ENCODE results near the gene C1QTNF8.

The C1QTNF8 gene, protein sequence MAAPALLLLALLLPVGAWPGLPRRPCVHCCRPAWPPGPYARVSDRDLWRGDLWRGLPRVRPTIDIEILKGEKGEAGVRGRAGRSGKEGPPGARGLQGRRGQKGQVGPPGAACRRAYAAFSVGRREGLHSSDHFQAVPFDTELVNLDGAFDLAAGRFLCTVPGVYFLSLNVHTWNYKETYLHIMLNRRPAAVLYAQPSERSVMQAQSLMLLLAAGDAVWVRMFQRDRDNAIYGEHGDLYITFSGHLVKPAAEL

GRCh38 chr16:1096169-1097082 lies at the start of gene C1QTNF8:
TSS of gene C1QTNF8 (minus strand) at chr16:1096244. CDS start at chr16:1094922, 1,322 bp downstream.
- DNase-seq = no peak

DNA sequence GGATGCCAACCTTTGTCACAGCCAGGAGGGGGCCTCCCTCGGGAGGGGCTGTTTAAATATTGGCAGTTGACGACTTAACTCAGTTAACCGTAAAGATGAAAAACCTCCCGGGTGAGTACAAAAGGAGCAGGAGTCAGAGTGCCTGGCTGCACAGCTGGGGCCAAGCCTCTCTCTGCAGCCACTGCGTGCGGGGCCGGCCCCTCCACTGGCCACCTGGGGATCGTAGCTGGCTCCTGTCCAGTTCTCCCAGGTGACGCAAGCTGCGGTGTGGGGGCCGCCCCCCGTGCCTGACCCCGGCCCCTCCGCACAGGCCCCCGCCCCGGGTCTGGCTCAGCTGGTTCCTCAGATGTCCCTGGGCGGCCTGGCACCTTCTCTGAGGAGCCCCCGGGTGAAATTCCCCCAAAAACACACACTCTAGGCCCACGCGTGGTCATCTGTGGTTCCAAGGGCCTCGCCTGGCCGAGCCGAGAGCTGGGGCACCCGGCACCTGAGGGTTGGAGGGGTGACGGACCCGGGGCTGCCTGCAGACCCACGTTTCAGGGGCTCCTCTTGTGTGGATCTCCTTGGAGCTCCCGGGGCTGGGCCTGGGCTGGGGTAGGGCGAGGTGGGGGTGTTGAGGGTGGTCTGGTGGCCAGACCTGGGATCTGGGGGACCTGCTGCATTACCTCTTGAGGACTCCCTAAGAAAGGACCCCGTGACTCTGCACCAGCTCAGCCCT lies 49.5 kb upstream of the C1QTNF8 start:
- DNase-seq = no peak

GRCh38 chr16:1144476-1145382 lies 48.7 kb upstream of the C1QTNF8 start:
- DNase-seq = no peak

GRCh38 chr16:1143761-1144450 lies 47.9 kb upstream of the C1QTNF8 start:
- no peak for DNase-seq

- no peak for DNase-seq
Measured at GRCh38 chr16:1142911-1143310, 46.9 kb upstream of the C1QTNF8 start.

- DNase-seq = no peak
Measured at GRCh38 chr16:1141716-1142115, 45.7 kb upstream of the C1QTNF8 start.

DNA sequence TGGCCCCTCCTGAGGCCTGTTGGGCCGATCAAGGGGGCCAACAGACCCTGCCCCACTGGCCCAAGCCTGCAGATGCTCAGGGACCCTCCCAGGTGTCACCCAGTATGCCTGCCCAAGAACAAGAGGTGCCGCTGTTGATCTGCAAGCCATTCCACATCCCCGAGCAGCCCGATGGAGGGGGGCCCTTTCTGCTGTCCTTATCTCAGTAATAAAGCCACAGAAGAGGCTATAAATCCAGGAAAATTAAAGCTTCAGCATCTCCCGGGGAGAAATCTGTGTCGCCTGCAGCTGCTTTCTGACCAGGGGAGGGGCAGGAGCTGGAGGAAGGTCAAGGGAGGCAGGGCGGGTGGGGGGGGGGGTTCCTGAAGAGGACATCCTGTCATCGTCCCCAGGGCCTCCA lies 45.1 kb upstream of the C1QTNF8 start:
- DNase-seq = no peak

GRCh38 chr16:1140582-1141162 lies 44.6 kb upstream of the C1QTNF8 start:
- DNase-seq = no peak

DNA sequence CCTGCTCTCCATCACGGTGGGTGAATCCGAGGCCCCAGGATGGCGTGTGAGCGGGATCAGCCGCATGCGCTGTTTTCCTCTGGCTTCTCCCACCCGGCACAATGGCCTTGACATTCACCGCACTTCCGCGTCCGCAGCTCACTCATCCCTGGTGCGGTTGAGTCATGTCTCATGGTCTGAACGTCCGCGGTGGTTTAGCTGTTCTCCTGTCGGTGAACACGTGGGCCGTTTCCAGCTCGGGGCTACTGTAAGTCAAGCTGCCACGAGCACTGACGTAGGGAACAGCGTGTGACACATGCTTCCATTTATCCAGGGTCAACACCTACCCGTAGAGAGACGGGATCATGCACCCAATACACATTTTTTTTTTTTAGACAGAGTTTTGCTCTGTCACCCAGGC lies 41.6 kb upstream of the C1QTNF8 start:
- no peak for DNase-seq

GRCh38 chr16:1135459-1135825 lies 39.4 kb upstream of the C1QTNF8 start:
- DNase-seq = no peak

GRCh38 chr16:1134776-1135458 lies 38.9 kb upstream of the C1QTNF8 start:
- no peak for DNase-seq

- no peak for DNase-seq
Measured at GRCh38 chr16:1133810-1134520, 37.9 kb upstream of the C1QTNF8 start.

GRCh38 chr16:1133271-1133670 lies 37.2 kb upstream of the C1QTNF8 start:
- DNase-seq = no peak

- DNase-seq = no peak
Measured at GRCh38 chr16:1132431-1132830, 36.4 kb upstream of the C1QTNF8 start.

DNA sequence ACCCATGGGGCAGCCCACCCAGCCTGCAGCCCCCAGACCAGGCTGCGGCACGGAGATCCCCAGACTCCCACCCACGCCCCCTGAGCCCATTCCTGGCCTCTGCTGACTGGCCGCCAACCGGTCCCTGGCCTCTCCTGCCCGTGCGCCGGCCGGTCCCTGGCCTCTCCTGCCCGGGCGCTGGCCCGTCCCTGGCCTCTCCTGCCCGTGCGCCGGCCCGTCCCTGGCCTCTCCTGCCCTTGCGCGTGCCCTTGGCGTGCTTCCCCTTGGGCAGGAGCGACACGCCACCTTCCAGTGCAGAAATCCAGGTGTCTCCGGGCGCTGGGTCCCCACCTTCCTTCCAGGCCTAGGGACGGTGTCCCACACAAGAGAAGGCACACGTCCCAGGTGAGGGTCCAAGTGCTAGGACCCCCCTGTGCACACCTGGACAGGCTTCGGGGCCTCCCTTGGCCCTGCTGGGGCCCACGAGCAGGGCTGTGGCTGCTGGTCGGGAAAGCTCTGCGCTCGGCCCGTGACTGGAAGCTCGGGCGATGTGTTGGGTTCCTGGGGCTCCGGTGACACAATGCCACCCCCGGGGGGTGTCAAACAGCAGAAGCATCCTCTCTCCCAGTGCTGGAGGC lies 35.4 kb upstream of the C1QTNF8 start:
- DNase-seq = no peak

DNA sequence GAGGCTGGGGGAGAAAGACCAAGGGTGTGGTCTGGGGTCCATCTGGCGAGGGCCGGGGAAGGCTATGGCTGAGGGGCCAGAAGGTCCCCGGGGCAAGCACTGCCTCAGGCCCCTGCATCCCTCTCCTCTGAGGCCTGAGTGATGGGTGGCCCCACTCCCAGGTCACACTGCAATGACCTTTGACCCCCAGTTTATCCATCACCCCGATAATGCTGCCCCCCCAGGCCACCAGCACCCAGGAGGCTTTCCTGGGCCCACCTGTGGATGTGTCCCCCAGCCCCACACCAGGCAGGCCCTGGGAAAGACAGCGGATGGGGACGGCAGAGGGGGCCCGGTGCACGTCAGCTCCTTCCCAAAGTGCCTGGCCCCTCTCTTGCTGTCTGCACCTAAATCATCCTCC lies 34.3 kb upstream of the C1QTNF8 start:
- no peak for DNase-seq

DNA sequence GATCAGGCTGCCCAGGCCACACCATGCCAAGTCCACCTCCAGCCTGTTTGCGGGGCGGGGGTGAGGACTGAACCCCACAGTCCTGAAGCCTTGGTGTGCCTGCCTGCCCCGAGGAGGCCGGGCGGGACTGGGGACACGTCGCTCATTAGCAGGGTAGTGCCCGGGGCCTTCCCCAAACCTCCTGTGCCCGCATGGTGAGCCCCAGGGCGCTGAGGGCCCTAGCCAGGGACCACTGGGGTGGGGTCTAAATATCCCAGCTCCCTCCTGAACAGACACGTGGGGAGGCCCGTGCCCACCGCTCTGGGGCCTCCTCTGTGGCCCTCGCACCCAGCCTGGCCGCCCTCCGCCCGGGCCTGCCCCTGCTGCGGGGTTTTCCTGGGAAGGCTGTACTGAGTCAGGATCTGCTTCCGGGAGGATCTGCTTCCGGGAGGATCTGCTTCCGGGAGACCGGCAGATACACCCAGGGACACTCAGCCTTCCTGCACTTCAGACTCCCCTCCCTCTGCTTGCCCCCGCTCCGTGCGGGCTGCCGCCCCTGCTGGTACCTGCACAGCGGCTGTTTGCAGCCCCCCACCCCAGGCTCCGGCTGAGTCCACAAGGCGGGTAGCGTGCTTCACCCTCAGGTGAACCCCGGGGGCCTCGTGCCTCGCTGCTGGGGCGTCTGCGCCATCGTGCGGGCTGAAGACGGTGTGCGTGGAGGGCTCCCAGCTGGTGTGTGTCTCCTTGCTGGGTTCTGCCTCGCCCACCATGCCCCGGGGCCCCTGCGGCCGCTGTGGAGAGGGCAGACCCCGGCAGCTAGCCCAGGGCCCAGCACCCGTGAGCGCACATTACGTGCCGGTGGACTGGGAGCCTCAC lies 33.3 kb upstream of the C1QTNF8 start:
- DNase-seq = no peak

DNA sequence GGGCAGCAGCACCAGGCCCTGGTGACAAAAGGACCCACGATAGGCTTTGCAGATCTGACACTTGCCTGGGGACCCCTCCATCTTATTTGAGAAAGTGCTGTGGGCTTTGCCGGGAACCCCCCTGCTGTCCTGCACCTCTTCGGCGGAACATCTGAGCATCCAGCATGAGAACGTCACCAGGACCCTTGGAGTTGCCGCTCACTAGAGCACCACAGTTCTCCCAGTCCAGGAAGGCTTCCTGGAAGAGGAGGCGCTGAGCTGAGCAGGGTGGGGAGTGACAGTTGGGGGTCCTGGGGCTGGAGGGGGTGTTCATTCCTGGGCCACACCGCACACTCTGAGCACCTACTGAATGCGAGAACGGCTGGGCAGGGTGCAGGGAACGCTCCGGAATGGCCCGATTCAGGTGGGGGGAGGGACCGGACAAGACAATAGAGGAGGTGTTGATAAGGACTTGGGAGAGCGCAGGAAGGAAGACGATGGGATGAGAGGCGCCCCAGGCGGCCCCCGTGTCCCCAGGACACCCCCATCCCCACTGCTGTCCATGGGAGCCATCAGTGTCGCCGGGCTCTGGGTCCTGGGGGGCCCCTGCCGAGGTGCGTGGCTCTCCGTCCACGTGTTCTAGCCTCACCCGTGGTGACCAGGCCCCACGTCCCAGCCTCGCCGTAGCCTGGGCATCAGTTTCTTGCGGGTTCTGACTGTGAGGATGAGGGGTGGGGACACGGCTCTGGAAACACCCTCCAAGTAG lies 32.1 kb upstream of the C1QTNF8 start:
- DNase-seq = no peak
